ENCODE data around the gene TTLL12.

DNA sequence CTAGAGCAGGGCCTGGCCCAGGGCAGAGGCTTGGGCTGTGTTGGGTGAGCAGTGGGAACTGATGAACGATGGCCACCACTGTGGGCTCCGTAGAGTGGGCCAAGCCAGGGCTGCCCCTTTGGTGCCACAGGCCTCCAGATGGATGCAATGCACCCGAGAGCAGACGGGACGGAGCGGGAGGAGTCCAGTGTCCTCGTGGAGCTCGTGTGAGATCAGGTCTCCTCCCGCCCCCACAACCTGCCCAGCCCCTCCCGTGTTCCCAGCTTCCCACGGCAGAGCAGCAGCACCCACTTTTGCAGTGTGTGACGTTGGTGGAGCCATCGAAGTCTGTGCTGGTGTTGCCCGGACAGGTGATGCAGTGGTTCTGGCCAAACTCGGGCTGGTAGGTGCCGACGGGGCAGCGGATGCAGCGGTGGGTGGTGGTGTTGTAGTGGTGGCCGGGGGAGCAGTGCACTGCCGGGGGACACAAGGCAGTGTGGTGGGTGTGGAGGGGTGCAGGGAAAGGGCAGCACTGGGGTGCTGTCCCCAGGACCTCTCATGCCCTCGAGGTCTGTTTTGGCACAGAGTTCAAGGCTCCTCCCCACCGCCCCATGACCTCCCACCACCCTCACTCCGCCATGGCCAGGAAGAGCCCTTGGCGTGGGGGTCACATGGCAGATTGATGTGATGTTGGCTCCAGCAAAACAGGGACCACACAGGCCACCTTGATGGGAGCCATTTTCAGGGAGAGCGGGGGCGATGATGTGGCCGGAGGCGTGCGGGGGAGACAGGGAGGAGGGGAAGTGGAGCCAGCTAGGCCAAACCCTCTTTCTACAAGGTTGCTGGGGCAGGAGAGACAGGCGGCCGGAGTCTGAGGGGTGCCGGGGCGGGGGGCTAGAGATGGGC lies 23.9 kb upstream of the TTLL12 start:
- TF ChIP-seq POLR2AphosphoS5 (IDR thresholded peaks at IDR 0.05; ENCODE audit: low read depth, low read length) (no peak), TBP (IDR thresholded peaks at IDR 0.05; ENCODE audit: low read depth, low read length) (no peak), ASH2L (IDR thresholded peaks at IDR 0.05; ENCODE audit: low read length) (no peak), CTBP2 (IDR thresholded peaks at IDR 0.05; ENCODE audit: borderline replicate concordance, insufficient read depth, insufficient read length, low read length) (no peak), RFX5 (IDR thresholded peaks at IDR 0.05; ENCODE audit: borderline replicate concordance, low read depth, low read length) (no peak), RAD21 (IDR thresholded peaks at IDR 0.05 in 1 of 2, conservative IDR thresholded peaks at IDR 0.05 in 1 of 2; ENCODE audit: low read depth in 2 of 2, low read length in 2 of 2) (no peak), EZH2 (IDR thresholded peaks at IDR 0.05; ENCODE audit: low read depth, low read length, severe bottlenecking) (no peak)
- TF ChIP-seq, protein P1, sequence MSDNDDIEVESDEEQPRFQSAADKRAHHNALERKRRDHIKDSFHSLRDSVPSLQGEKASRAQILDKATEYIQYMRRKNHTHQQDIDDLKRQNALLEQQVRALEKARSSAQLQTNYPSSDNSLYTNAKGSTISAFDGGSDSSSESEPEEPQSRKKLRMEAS (IDR thresholded peaks at IDR 0.05) = no peak
- TF ChIP-seq, protein P2, sequence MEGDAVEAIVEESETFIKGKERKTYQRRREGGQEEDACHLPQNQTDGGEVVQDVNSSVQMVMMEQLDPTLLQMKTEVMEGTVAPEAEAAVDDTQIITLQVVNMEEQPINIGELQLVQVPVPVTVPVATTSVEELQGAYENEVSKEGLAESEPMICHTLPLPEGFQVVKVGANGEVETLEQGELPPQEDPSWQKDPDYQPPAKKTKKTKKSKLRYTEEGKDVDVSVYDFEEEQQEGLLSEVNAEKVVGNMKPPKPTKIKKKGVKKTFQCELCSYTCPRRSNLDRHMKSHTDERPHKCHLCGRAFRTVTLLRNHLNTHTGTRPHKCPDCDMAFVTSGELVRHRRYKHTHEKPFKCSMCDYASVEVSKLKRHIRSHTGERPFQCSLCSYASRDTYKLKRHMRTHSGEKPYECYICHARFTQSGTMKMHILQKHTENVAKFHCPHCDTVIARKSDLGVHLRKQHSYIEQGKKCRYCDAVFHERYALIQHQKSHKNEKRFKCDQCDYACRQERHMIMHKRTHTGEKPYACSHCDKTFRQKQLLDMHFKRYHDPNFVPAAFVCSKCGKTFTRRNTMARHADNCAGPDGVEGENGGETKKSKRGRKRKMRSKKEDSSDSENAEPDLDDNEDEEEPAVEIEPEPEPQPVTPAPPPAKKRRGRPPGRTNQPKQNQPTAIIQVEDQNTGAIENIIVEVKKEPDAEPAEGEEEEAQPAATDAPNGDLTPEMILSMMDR (IDR thresholded peaks at IDR 0.05; ENCODE audit: control extremely low read depth in 1 of 3, insufficient read depth in 1 of 3, low read depth in 1 of 3, low read length in 3 of 3) = no peak
